ENCODE data around the gene SSR1.

- TF ChIP-seq YY1 (IDR thresholded peaks at IDR 0.05; ENCODE audit: insufficient read depth, insufficient read length) (no peak), ZNF274 (IDR thresholded peaks at IDR 0.05; ENCODE audit: low read depth, low read length) (no peak), SUZ12 (IDR thresholded peaks at IDR 0.05; ENCODE audit: extremely low read depth, insufficient read depth, insufficient read length) (no peak)
Measured at GRCh38 chr6:7317538-7317937, 4.5 kb upstream of the SSR1 start.
